ENCODE data around the gene ABO.
"Not testable (repeated sequence)": the region's sequence is repeated elsewhere in the genome, so short reads cannot be mapped to it uniquely, and the experiment has no call there.

- TF ChIP-seq CTCF (IDR thresholded peaks at IDR 0.05; ENCODE audit: low read depth, low read length, missing input control); YY1 (IDR thresholded peaks at IDR 0.05); JUND (IDR thresholded peaks at IDR 0.05); REST (IDR thresholded peaks at IDR 0.05); RXRA (IDR thresholded peaks at IDR 0.05): not testable (repeated sequence)
These were observed 65.4 kb downstream of the ABO start for GRCh38 chr9:133209327-133210201.
